ENCODE measurements around the gene COX4I1.

COX4I1 gene

DNA sequence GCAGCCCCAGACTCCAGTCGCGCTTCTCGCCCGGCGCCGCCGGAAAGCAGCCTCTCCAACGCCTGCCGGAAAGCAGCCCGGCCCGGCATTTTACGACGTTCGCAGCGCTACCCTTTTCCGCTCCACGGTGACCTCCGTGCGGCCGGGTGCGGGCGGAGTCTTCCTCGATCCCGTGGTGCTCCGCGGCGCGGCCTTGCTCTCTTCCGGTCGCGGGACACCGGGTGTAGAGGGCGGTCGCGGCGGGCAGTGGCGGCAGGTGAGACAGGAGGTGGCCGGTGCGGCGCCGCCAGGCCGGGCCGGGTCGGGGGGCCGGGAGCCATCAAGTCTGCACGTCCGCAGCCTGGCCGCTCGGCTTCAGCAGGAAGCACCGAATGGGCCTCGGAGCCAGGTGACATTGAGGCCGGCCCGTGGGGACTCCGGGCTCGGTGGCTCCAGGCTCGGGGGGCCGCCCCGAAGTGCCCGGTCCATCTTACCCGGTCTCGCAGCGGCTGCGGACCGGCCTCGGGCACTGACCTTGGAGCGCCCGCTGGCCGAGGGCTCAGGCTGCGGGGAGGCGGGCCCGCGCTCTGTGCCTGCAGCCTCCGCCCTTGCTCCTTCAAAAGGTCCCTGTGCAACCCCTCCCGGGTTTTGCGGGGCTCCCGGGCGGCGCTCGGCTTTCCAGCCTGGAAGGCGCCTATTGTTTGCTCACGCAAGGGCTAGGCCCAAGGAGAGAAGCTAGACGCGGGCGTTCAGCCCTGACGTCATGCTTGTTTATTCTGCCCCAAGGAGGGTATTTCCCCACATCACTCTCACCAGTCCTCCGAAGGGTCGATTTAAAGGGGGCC, at the start of gene COX4I1, which contains the start of gene EMC8:
Gene COX4I1, plus strand, starts transcription at position 199 of the 824 bp plus-strand sequence. CDS start 1,511 bp downstream, outside the sequence.
Gene EMC8, minus strand, starts transcription at position 48 of the 824 bp plus-strand sequence. CDS start 249 bp downstream, outside the sequence.
- peak; percentile 93 for DNase-seq (ENCODE audit: low spot score)

DNA sequence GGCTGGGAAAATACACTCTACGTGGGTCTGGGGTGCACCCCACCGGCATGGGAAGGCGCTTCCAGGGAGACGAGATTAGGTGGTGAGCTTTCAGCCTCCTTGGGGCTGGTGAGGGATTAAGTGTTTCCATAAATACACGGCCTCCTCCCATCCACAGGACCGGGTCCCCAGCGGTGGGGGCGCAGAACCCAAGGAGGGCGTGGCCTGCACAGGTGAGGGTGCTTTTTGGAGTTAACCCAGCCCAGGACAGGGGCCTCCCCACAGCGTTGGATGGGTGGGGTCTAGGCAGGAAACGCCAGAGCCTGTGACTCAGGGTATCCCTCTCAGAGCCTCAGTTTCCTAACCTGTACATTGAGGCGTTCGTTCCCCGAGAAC, 49.7 kb upstream of the COX4I1 start:
- DNase-seq (ENCODE audit: low spot score) = no peak

DNA sequence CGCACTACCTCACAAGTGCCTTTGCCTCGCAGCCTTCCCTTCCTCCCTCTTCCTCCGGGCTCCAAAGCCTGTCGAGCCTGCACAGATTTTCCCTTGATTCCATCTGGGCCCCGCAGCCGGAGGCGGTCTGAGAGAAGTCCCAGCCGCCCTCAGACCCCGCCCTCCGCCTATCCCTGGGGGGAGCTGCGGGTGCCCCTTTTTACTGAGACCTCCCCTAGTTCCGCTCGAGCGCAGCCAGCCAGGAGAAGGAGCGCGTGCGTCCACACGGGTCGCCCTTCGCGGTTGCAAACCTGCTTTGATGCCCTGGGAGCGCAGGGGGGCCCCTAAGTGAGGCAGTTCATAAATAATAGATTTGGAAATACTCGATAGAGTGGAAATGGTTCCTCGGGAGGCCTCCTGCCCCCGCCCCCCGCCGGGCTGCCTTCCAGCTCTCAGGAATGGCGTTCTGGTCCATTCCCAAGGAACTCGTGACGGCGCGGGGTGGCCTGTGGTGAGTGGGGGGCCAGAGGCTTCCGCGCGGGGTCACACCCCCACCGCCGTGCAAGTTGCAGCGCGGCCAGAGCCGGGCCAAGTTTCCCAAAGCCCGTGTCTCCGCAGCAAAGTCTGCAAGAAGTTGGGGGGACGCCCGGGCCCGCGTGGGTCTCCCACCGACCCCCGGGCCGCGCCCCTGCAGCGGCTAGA, 49.2 kb upstream of the COX4I1 start:
- no peak for DNase-seq (ENCODE audit: low spot score)

DNA sequence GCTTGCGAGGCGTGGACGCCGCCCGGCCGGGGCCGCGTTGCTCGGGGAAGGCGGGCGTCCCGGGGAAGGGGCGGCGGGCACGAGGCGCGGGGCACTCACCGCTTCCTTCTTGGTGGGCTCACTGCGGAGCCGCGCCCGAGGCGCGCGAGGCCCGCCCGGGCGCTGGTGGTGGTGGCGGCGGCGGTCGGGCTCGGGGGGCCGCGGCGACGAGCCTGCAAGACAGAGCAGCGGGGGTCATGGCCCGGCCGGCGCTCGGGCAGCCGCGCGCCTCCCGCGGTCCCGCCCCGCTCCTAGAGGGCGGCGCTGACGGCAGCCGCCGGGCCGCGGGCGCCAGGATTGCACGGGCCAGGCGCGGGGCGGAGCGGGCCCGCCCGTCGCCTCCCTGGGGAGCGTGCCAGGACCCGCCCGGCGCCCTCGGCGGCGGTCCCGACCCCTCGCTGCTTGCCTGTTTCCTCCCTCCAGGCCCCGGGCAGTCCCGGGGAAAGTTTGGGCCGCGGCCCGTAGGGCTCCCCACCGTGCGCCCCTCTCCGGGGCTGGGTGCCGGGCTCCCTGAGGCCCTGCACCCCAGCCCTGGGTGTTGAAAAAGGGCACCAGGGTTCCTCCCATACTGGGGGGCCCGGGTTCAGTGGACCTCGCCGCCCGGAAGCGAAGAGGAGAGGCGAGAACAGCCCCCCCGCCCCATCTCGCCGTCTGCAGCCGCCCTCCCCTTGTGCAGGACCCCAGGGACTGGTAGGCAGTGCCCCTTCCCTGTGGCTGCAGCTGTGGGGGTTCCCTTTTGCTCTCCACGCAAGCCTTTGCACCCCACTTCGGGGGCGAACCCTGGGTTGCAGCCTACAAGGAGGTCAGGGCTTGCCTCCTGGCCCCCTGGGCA, 48.4 kb upstream of the COX4I1 start, which contains the start of gene C16orf74:
Gene C16orf74, minus strand, starts transcription at position 270 of the 871 bp plus-strand sequence. CDS start 15,879 bp downstream, outside the sequence.
- DNase-seq (ENCODE audit: low spot score) = no peak

DNA sequence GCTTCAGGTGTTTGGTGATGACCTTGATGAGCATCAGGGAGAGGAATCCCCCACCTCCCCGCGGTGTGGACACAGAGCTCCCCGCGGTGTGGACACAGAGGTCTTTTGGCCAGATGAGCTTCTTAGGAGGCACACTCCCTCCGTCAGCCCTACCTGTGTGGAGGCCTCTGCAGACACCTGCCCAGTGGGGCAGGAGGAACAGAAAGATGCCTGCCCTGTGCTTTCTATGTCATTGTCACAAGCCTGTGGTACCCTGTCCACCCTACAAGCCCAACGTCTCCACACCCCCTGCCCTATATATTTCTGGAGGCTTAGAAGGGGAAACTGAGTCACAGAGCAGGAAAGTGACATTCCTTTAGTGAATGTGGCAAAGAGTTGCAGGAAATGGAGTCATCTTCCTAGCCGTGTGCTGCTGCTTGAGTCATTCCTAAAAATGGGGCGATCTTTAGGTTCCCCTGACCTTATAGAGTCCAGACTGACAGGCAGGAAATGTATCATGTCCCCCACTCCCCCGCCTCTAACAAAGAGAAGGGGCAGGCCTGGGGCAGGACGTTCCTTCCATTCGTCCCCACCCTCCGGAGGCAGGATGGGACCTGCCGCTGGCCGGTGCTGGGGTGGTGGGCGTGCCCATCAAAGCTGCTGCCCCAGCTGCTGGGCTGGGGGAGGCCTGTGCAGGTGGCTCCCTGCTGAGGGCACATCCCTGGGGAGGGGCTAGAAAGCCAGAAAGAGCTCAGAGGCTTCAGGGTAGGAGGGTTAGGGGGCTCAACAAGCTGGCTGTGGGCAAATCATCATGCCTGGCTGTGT, 47.6 kb upstream of the COX4I1 start:
- DNase-seq (ENCODE audit: low spot score) = no peak

DNA sequence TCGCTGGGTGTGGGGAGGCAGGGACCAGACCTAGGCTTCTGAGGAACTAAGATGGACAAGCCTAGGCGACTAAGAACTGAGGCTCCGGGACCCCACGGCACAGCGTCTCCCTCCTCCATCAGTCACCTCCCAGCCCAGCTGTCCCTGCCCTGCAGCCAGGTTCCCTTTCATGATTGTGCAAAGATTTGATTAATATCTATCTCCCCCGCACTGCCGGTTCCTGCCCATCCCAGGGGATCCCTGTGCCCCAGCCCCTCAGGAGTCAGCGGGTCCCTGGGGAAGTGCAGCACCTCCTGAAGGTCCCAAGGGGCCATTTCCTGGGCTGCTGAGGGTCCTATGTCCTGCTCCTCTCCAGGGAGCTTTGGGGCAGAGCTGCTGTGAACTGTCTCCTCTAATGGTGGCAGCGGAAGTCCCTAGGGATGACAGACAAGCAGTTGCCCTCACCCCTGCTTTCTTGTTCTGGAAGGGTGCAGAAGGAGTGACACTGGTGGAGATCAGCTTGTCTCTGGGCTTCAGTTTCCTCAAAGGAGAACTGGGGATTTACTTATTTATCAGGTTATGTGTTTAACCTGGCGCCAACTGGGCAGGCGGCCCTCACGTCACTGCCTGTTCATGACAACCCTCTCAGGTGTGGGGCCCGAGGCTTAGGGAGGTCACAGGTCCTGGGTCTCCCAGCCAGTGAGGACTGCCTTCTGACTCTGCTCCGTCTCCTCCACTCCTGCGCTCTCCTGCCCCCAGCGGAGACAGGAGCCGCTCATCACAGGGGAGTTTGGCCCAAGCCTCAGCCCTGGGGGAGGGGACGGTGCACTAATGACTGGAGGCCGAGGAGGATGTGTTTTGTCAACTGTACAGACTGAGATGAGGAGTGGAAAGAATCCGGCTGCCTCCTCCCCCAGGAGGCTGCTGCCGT, 46.7 kb upstream of the COX4I1 start:
- DNase-seq (ENCODE audit: low spot score) = no peak

DNA sequence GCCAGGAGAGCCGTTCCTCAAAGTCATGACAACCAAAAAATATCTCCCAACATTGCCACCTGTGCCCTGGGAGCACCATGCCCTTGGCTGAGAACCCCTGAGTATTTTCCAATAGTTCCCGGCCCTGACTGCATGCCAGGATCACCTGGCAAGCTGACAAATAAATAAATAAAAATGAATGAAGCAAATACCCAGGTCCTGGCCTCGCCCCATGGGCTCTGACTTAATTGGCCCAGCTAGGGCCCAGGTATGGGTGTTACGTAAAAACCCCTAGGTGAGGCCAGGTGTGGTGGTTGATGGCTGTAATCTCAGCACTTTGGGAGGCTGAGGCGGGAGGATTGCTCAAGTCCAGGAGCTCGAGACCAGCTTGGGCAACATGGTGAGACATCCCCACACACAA, 45.9 kb upstream of the COX4I1 start:
- DNase-seq (ENCODE audit: low spot score) = no peak

DNA sequence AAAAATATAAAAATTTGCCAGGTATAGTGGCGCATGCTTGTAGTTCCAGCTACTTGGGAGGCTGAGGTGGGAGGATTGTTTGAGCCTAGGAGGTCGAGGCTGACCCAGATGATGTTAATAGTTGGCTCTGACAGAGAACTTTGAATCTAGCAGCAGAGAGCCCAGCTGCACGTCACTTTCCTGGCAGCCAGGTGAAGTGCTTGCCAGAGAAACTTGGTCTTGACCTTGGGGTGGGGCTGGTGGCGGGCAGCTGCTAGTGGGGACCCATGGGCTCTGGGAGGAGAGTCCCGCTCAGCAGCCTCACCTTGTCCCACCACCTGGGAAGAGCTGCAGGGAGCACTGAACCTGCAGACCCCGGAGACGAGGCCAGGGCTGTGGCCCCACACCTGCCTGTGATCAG, 45.5 kb upstream of the COX4I1 start:
- DNase-seq (ENCODE audit: low spot score) = no peak

DNA sequence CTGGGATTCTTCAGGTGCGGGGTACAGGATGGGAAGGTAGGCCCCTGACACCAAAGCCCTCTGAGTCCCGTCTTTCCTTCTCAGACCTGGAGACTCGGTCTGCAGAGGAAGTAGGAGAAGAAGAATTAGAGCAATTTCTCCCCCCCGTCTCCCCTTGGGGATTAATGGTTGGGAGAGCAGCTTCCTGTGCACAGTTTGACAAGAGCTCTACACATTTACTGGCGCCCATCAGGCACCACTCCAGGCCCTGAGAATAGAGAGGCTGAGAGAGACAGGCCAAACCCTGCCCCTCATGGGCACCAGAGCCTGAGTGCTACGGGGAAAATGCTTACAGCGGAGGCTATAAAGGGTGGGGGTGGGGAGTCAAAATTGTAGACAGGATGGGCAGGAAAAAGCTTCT, 45.1 kb upstream of the COX4I1 start:
- no peak for DNase-seq (ENCODE audit: low spot score)

DNA sequence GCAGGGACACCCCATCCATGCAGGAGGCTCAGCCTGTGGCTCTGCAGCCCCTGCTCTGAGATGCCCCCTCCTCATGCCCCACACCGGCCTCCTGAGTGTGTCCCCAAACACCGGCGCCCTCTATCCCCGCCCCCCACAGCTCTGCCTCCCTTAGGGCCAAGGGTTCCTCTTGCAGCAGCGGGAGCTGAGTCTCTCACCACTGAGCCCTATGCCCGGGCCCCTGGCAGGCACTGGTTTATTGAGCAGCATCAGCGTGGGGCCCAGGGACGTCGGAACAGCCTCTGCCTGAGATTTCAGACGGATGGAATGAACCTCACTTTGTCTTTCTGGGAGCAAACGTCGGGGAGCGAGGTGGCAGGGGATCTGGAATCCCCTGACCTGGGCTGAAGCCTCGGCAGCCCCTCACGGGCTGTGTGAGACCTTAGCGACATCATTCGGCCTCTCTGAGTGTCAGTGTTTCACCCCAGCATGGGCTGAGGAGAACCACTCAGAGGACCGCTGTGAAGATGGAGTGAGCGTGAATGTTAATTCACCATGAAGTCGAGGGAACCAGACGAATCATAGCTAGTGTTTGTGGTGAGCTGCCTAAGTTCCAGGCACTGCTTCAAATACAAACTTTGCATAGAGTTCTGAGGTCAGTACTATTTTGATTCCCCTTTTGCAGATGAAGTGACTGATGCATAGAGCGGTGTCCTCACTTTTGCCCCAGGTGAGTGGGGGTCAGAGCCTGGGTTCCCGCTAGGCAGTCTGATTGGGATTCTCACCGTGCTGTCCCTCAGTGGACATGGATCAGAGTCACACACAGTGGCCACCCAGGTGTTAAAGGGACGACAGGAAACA, 43.3 kb upstream of the COX4I1 start:
- DNase-seq (ENCODE audit: low spot score) = no peak

DNA sequence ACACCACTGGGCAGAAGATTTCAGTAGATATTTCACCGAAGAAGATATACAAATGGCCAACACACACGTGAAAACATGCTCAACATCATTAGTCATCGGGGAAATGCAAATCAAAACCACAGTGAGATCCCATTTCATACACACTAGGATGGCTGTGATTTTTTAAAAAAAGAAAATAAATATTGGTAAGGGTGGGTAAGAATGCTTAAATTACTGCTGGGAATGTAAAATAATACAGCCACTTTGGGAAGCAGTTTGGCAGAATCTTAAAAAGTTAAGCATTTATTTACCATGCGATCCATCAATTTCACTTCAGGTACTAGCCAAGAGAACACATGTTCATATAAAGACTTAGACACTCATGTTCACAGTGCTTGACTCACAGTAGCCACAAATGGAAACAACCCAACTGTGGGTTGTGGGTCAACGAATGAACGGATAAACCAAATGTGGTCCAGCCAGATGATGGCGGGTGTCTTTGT, 42.1 kb upstream of the COX4I1 start:
- DNase-seq (ENCODE audit: low spot score) = no peak

DNA sequence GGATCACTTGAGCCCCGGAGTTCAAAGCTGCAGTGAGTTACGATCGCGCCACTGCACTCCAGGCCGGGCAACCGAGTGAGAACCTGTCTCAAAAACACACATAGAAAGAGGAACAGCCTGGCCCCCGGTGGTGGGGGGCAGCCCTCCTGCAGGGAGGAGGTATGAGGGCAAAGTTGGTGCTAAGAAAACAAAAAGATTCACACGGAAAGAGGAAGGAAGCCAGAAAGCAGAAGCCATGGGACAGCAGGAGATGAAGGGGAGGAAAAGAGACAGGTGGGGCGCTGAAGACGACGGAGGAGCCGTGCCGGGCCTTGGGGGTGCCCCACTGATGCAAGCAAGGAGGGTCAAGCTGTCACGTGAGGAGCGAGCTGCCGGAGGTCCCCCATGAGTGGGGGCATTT, 40.4 kb upstream of the COX4I1 start:
- no peak for DNase-seq (ENCODE audit: low spot score)

DNA sequence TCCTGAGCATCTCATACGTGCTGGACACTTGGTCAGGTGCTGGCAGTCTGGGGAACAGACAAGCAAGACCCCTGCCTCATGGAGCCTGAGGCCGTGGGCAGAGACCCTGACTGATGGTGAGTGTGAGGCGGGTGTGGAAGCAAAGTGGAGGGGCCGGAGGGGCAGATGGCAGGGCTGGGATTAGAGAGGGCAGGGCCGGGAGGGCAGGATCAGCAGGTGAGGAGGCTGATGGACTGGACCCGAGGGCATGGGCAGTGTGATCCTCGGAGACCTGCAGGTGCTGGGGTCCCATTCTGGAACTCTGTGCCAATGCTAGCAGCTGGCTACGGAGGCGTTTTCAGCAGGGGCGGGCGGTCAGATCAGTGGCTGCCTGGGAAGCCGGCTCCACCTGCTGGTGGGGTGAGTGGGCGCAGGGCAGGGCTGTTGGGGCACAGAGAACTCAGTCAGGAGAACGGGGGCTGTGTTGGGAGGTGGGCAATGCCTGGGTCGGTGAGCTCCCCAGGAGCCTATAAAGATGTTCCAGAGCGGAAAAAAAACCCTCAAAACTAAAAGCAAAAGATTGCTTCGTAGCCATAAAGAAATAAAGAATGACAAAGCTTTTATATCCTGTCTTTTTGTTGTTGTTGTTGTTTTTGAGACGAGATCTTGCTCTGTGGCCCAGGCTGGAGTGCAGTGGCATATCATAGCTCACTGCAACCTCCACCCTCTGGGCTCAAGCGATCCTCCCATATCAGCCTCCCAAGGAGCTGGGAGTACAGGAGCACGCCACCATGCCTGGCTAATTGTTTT, 39.7 kb upstream of the COX4I1 start:
- DNase-seq (ENCODE audit: low spot score) = no peak

DNA sequence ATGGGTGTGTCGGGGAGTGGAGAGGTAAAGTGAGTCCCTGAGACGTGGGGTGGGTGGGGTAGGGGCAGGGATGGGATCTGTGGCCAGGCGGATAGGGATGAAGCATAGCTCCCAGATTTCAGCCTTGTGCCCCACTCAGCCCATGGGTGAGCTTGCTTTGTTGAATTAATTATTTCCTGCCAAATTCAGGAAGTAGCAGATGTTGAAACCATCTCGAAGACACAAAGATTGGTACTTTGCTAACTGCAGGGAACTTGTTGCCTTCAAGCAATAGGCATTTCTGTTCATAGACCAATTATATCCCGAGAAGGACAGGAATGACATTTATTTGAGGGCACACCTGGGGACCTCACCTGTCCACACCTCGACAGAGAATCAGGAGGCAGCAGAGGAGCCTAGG, 37.6 kb upstream of the COX4I1 start:
- no peak for DNase-seq (ENCODE audit: low spot score)

DNA sequence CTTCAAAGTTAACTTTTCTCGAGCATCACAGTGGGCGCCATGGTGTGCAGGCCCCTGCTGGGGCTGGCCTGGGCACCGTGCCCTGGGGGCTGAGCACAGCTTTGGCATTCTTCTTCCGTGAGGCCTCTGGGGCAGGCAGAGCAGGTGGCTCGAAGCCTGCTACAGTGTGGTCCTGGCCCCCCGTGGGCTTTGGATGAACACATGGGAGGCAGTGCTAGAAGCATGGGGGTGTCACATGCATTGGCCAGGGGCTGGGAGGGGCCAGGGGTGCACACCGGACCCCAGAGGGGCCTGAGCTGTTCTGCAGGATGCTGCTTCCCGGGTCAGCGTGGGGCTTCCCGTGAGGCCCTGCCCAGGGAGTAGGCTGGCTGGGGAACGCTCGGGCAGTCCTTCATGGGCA, 36.5 kb upstream of the COX4I1 start:
- no peak for DNase-seq (ENCODE audit: low spot score)

DNA sequence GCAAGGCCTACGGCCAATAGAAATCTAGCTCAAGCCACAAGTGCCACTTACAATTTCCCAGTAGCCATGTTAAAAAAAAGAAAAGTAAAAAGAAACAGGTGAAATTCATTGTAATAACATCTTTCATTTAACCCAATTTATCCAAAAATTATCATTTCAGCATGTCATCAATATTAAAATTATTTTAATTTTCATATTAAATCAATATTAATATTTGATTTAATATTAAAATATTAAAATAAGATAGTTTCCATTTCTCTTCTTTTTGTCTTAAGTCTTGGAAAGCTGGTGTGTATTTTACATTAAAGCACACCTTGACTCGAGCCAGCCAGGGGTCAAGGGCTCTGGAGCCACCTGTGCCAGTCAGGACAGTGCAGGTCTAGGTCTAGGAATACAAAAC, 35.9 kb upstream of the COX4I1 start:
- no peak for DNase-seq (ENCODE audit: low spot score)

DNA sequence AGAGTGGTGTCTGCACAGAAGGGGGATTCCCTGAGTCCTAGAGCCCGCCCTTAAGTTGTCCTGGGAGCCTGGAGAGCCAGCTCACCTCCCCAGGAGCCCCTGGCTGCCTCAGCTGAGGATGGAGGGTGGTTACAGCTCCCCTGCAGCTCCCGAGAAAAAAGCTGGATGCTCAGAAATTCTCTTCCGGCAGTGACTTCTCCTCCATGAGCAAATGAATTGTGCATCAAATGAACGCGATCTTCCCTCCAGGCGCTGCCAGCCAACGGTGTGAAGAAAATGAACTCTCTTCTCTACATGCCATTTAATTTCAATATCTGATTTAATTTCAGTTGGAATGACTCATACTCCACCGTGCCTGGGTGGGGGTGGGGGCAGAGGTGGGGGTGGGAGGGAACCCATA, 34.3 kb upstream of the COX4I1 start:
- no peak for DNase-seq (ENCODE audit: low spot score)

DNA sequence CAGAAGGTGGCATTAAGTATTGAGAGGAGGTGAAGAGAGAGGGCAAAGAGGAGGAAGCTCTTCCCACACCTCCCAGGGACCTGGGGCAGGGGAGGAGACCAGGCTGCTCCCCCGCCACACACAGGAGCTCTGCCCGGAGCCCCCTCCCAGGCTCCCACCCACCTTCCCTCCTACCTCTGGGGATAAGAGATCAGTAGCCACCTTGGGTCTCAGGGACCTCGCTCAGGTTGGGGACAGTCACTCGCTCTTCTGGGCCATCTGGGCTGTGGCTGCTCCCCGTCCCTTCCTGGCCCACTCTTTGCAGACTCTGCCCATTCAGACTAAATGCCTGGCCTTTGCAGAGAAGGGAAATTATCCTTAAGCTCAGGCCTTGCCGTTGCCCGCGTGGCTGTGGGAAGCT, 33.7 kb upstream of the COX4I1 start:
- DNase-seq (ENCODE audit: low spot score) = no peak

DNA sequence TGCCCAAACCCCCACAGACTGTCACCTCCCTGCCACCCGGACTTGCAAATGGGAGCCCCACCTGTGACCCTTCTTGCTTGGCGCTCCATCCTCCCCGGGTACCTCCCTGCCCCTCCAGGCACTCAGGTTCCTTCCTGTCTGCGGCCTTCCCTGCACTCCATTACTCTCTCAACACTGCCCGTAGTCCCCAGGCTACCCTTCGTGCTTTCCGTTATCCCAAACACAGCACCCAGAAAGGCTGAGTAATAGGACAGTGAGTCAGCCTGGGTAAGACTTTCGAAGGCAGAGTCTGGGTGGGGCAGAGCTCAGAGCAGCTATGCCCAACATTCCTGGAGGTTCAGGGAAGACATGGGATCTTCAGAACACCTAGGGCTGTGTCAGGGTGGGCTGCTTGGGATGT, 32.0 kb upstream of the COX4I1 start:
- no peak for DNase-seq (ENCODE audit: low spot score)
